Naive thymus-derived CD4-positive, alpha-beta T cell (primary cell): ENCODE data around the gene PERM1. TPM values are rescaled to one million over a fixed set of nuclear protein-coding genes. Genes with fewer than 3 reads are reported as not detected.
A peak's percentile ranks its signal among the peaks of the same experiment; 100 is the strongest.

Source experiments
- ATAC-seq: fragments of 150-1000 bp; cut with Tn5 transposase; 2 replicates; pipeline ENCODE4 v1.10.0; 2021; ENCODE audit warnings: mild to moderate bottlenecking, moderate library complexity
- CTCF ChIA-PET: fragments of 350-600 bp; sonication (Branson Sonifier 250); formaldehyde crosslinking; loops from one replicate; lab custom pipeline; 2021; ENCODE audit warnings: antibody characterized with exemption; lab: Charles Lee
- POLR2A ChIA-PET: fragments of 350-600 bp; sonication (Branson Sonifier 250); formaldehyde crosslinking; loops from one replicate; lab custom pipeline; 2021; ENCODE audit warnings: antibody characterized with exemption, inconsistent platforms; lab: Charles Lee
- DNase-seq, 9 donors: peaks; one replicate each; pipeline versions ENCODE4 v3.0.0 to v3.0.0-alpha.2; 2020 to 2022; ENCODE audit warnings: mixed read lengths in 1 of 9
- H3K27ac ChIP-seq: one replicate; pipeline ENCODE4 v1.7.0; 2013; ENCODE audit warnings: mild to moderate bottlenecking, low read depth, low read length, moderate library complexity
- H3K27me3 ChIP-seq, 2 donors: one replicate each; pipeline ENCODE4 v1.7.0; 2013; ENCODE audit warnings: low read length in 2 of 2, mild to moderate bottlenecking in 2 of 2, moderate library complexity in 2 of 2; ENCODE audit not compliant: control insufficient read depth in 2 of 2, insufficient read depth in 2 of 2
- H3K36me3 ChIP-seq, 3 experiments: 1 replicate in 2 of 3; 2 replicates in 1 of 3; pipeline ENCODE4 v1.7.0; 2013; ENCODE audit warnings: low read length in 3 of 3, mild to moderate bottlenecking in 3 of 3, moderate library complexity in 1 of 3; ENCODE audit not compliant: insufficient read depth in 3 of 3, control insufficient read depth in 2 of 3
- H3K4me1 ChIP-seq, 2 donors: one replicate each; pipeline ENCODE4 v1.7.0; 2013; ENCODE audit warnings: low read length in 2 of 2, mild to moderate bottlenecking in 2 of 2, moderate library complexity in 1 of 2; ENCODE audit not compliant: control insufficient read depth in 2 of 2, insufficient read depth in 2 of 2
- H3K4me3 ChIP-seq: 2 replicates; pipeline ENCODE4 v1.7.0; 2013; ENCODE audit warnings: mild to moderate bottlenecking, low read length
- H3K9me3 ChIP-seq, 3 experiments: 1 replicate in 2 of 3; 2 replicates in 1 of 3; pipeline ENCODE4 v1.7.0; 2013; ENCODE audit warnings: low read length in 3 of 3; ENCODE audit not compliant: control insufficient read depth in 2 of 3
- H3K27ac Mint-ChIP-seq, 9 donors: one replicate each; pipeline ENCODE4 v1.8.0; 2020 to 2022; ENCODE audit warnings: mixed read lengths in 9 of 9, mild to moderate bottlenecking in 8 of 9, moderate library complexity in 5 of 9, inconsistent platforms in 2 of 9
- H3K27me3 Mint-ChIP-seq, 5 donors: one replicate each; pipeline ENCODE4 v1.8.0; 2021 to 2022; ENCODE audit warnings: mixed read lengths in 5 of 5, mild to moderate bottlenecking in 1 of 5
- H3K36me3 Mint-ChIP-seq, 5 donors: one replicate each; pipeline ENCODE4 v1.8.0; 2020 to 2022; ENCODE audit warnings: mixed read lengths in 5 of 5, mild to moderate bottlenecking in 3 of 5, inconsistent platforms in 1 of 5
- H3K4me1 Mint-ChIP-seq, 7 donors: one replicate each; pipeline ENCODE4 v1.8.0; 2020 to 2022; ENCODE audit warnings: mixed read lengths in 7 of 7, mild to moderate bottlenecking in 3 of 7, inconsistent platforms in 1 of 7
- H3K4me3 Mint-ChIP-seq, 10 donors: one replicate each; pipeline ENCODE4 v1.8.0; 2020 to 2022; ENCODE audit warnings: mild to moderate bottlenecking in 10 of 10, mixed read lengths in 10 of 10, moderate library complexity in 6 of 10, inconsistent platforms in 2 of 10
- H3K9me3 Mint-ChIP-seq, 11 donors: one replicate each; pipeline ENCODE4 v1.8.0; 2020 to 2022; ENCODE audit warnings: mixed read lengths in 11 of 11, mild to moderate bottlenecking in 4 of 11, inconsistent platforms in 1 of 11, moderate library complexity in 1 of 11
- intact Hi-C, 2 donors: fragments of 100-400 bp; cut with micrococcal nuclease; formaldehyde crosslinking; loops; one replicate each; pipeline ENCODE4 v1.15.1; 2023
- polyA plus RNA-seq, 2 donors: library from polyadenylated mRNA; unstranded; fragments of 300-500 nt; fragmentation: Illumina TruSeq; gene quantifications; one replicate each; pipeline ENCODE4 v1.2.3, GENCODE V29; 2021
- total RNA-seq, 6 experiments: library from RNA in 5 of 6; stranded (reverse) in 5 of 6; gene quantifications; 1 replicate in 5 of 6; 2 replicates in 1 of 6; pipeline ENCODE4 v1.2.3 and lab custom pipeline; 2021 to 2026

PERM1 gene
- total and polyA plus RNA-seq, 7 experiments from 2014 or later = not detected

- ATAC-seq = no peak
- Histone ChIP-seq H3K27ac (no peak overlapping the region), H3K36me3 (no peaks in the 10 kb centered on the region), H3K27me3 (peaks cover 0 to 3% of the 10 kb centered on the region in 2 donors), H3K9me3 (no peaks in the 10 kb centered on the region), H3K4me3 (no peak overlapping the region), H3K4me1 (peaks cover 4 to 10% of the 10 kb centered on the region in 2 donors)
- peaks cover 5 to 25% (median 19%) of the 10 kb centered on the region in 5 donors for H3K27me3 Mint-ChIP-seq
- H3K36me3 Mint-ChIP-seq = no peaks in the 10 kb centered on the region
- no peak overlapping the region for H3K27ac Mint-ChIP-seq
- no peak overlapping the region for H3K4me3 Mint-ChIP-seq
- intact Hi-C loops = no loop called here
- CTCF ChIA-PET = no interaction called here
- H3K9me3 Mint-ChIP-seq = peaks cover 0 to 4% (median 0%) of the 10 kb centered on the region in 11 donors
- POLR2A ChIA-PET = interaction anchor here (0.6 to 1.0 kb wide), 2 partner anchors 12 to 394 kb away, joined by 3 to 4 read pairs; partner anchors contain the start of gene NOC2L
- H3K4me1 Mint-ChIP-seq = peaks cover 0 to 7% (median 3%) of the 10 kb centered on the region in 7 donors
- peak in 1 of 9 donors; percentile 7 for DNase-seq
These were observed 10.7 kb downstream of the PERM1 start for GRCh38 chr1:970973-971730.

DNA sequence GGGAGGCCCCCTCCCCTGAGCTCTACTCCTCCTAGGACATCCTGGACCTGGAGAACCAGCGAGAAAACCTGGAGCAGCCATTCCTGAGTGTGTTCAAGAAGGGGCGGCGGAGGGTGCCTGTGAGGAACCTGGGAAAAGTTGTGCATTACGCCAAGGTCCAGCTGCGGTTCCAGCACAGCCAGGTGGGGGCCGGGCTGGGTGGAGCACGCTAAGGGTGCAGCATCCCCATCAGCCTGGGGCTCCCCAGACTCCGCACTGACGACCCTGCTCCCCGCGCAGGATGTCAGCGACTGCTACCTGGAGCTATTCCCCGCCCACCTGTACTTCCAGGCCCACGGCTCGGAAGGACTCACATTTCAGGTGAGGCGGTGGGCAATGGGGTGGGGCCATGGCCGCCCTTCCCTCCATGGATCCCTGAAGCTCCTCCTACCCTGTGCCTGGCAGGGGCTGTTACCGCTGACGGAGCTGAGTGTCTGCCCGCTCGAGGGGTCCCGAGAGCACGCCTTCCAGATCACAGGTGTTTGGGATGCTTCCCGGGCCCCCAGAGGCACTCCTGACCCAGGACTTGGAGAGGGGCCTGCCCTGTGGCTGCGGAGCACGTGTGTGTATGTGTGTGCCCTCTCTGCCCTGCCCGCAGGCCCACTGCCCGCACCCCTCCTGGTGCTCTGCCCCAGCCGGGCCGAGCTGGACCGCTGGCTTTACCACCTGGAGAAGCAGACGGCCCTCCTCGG is 11.5 kb downstream of the PERM1 start:
- H3K27ac ChIP-seq = no peak overlapping the region
- H3K36me3 ChIP-seq = no peaks in the 10 kb centered on the region
- POLR2A ChIA-PET = interaction anchor here (0.6 to 1.0 kb wide), 2 partner anchors 11 to 395 kb away, joined by 3 to 4 read pairs; partner anchors contain the start of gene NOC2L
- peaks cover 4 to 5% of the 10 kb centered on the region in 2 donors for H3K4me1 ChIP-seq
- peaks cover 0 to 3% of the 10 kb centered on the region in 2 donors for H3K27me3 ChIP-seq
- intact Hi-C loops = no loop called here
- H3K9me3 ChIP-seq = no peaks in the 10 kb centered on the region
- CTCF ChIA-PET = no interaction called here
- Mint-ChIP-seq H3K9me3 (peaks cover 0 to 4% (median 0%) of the 10 kb centered on the region in 11 donors), H3K4me1 (peaks cover 0 to 4% (median 0%) of the 10 kb centered on the region in 7 donors), H3K27ac (no peak overlapping the region), H3K4me3 (no peak overlapping the region), H3K36me3 (no peaks in the 10 kb centered on the region), H3K27me3 (peaks cover 4 to 20% (median 15%) of the 10 kb centered on the region in 5 donors)
- H3K4me3 ChIP-seq = no peak overlapping the region
- DNase-seq (peak in 1 of 9 donors; percentile 5), ATAC-seq (no peak)

- peaks cover 0 to 4% (median 0%) of the 10 kb centered on the region in 11 donors for H3K9me3 Mint-ChIP-seq
- Histone ChIP-seq H3K36me3 (no peaks in the 10 kb centered on the region), H3K4me1 (peaks cover 4 to 5% of the 10 kb centered on the region in 2 donors), H3K27ac (no peak overlapping the region), H3K4me3 (no peak overlapping the region), H3K27me3 (peaks cover 0 to 2% of the 10 kb centered on the region in 2 donors), H3K9me3 (no peaks in the 10 kb centered on the region)
- H3K27ac Mint-ChIP-seq = no peak overlapping the region
- POLR2A ChIA-PET = no interaction called here
- H3K36me3 Mint-ChIP-seq = no peaks in the 10 kb centered on the region
- ATAC-seq = no peak
- peaks cover 0 to 6% (median 0%) of the 10 kb centered on the region in 7 donors for H3K4me1 Mint-ChIP-seq
- CTCF ChIA-PET = no interaction called here
- H3K27me3 Mint-ChIP-seq = peaks cover 4 to 15% (median 10%) of the 10 kb centered on the region in 5 donors
- intact Hi-C loops = no loop called here
- no peak for DNase-seq
- H3K4me3 Mint-ChIP-seq = no peak overlapping the region
These were observed 12.5 kb downstream of the PERM1 start for GRCh38 chr1:969260-969855.

GRCh38 chr1:967466-968343 is 14.2 kb downstream of the PERM1 start:
- ChIA-PET POLR2A (no interaction called here), CTCF (interaction anchor here (1.7 kb wide), 1 partner anchor 9 kb away, joined by 8 read pairs; no protein-coding TSS in a partner anchor)
- no peak for DNase-seq
- intact Hi-C loops = loop anchor here in 1 of 2 donors (1.0 kb wide), 1 partner anchor 8 kb away; the partner anchor contains the start of gene NOC2L
- H3K9me3 ChIP-seq = no peaks in the 10 kb centered on the region
- no peak for ATAC-seq
- H3K36me3 ChIP-seq = peaks cover 0 to 5% (median 0%) of the 10 kb centered on the region in 3 experiments
- Mint-ChIP-seq H3K4me3 (peak overlapping the region in 3 of 10 donors; percentile 0 to 83 (median 37)), H3K36me3 (peaks cover 0 to 5% (median 0%) of the 10 kb centered on the region in 5 donors), H3K27ac (no peak overlapping the region), H3K9me3 (peaks cover 0 to 4% (median 0%) of the 10 kb centered on the region in 11 donors), H3K4me1 (peaks cover 0 to 6% (median 0%) of the 10 kb centered on the region in 7 donors), H3K27me3 (peaks cover 4 to 15% (median 5%) of the 10 kb centered on the region in 5 donors)
- no peak overlapping the region for H3K4me3 ChIP-seq
- H3K4me1 ChIP-seq = peaks cover 4 to 5% of the 10 kb centered on the region in 2 donors
- H3K27me3 ChIP-seq = no peaks in the 10 kb centered on the region
- H3K27ac ChIP-seq = no peak overlapping the region

DNA sequence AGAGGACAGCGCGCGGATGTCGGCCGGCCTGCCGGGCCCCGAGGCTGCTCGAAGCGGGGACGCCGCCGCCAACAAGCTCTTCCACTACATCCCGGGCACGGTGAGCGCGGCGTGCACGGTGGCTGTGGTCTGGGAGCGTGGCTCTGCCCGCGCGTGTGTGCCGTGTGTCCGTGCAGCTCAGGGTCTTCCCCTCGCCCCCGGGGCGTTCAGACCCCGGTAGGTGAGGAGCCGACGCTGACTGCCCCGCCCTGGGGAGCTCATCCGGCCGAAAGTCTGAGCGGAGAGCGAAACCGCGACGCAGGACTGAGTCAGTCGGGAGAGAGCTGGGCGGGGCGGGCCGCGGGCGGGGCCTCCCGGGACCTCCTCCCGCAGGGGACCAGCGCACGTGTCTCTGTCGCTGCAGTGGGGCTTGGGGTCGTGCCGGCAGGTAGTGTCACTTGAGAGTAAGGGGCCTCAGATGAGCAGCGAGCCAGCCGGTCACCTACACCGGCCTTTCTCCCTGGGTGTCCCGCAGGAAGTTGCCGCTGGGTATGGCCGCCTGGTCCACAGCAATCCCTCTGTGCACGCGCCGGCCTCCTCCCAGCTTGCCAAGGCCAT is 15.1 kb downstream of the PERM1 start:
- Histone ChIP-seq H3K4me1 (peaks cover 4 to 5% of the 10 kb centered on the region in 2 donors), H3K27ac (peak overlapping the region; percentile 36), H3K27me3 (no peaks in the 10 kb centered on the region), H3K36me3 (peaks cover 0 to 12% (median 0%) of the 10 kb centered on the region in 3 experiments), H3K4me3 (peak overlapping the region; percentile 78), H3K9me3 (no peaks in the 10 kb centered on the region)
- DNase-seq (peak; percentile 28 to 78 (median 51)), ATAC-seq (peak; percentile 85)
- POLR2A ChIA-PET = interaction anchor here (0.7 kb wide), 1 partner anchor 28 kb away, joined by 3 read pairs; no protein-coding TSS in a partner anchor
- peaks cover 0 to 4% (median 0%) of the 10 kb centered on the region in 11 donors for H3K9me3 Mint-ChIP-seq
- CTCF ChIA-PET = interaction anchor here (0.6 to 1.7 kb wide), 2 partner anchors 10 to 146 kb away, joined by 3 to 8 read pairs; no protein-coding TSS in a partner anchor
- H3K27ac Mint-ChIP-seq = peak overlapping the region in 1 of 9 donors; percentile 86
- H3K36me3 Mint-ChIP-seq = peaks cover 0 to 8% (median 0%) of the 10 kb centered on the region in 5 donors
- intact Hi-C loops = loop anchor here in 1 of 2 donors (1.0 kb wide), 1 partner anchor 8 kb away; the partner anchor contains the start of gene NOC2L
- peaks cover 0 to 9% (median 0%) of the 10 kb centered on the region in 7 donors for H3K4me1 Mint-ChIP-seq
- H3K27me3 Mint-ChIP-seq = peaks cover 4 to 15% (median 5%) of the 10 kb centered on the region in 5 donors
- H3K4me3 Mint-ChIP-seq = peak overlapping the region; percentile 51 to 91 (median 79)
